Measurements from ENCODE around the gene DIS3L2.

- TF ChIP-seq, protein P1, sequence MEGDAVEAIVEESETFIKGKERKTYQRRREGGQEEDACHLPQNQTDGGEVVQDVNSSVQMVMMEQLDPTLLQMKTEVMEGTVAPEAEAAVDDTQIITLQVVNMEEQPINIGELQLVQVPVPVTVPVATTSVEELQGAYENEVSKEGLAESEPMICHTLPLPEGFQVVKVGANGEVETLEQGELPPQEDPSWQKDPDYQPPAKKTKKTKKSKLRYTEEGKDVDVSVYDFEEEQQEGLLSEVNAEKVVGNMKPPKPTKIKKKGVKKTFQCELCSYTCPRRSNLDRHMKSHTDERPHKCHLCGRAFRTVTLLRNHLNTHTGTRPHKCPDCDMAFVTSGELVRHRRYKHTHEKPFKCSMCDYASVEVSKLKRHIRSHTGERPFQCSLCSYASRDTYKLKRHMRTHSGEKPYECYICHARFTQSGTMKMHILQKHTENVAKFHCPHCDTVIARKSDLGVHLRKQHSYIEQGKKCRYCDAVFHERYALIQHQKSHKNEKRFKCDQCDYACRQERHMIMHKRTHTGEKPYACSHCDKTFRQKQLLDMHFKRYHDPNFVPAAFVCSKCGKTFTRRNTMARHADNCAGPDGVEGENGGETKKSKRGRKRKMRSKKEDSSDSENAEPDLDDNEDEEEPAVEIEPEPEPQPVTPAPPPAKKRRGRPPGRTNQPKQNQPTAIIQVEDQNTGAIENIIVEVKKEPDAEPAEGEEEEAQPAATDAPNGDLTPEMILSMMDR (conservative IDR thresholded peaks at IDR 0.05; ENCODE audit: low read depth, low read length): no peak
- no peak for TF ChIP-seq POLR2A (IDR thresholded peaks at IDR 0.05; ENCODE audit: low read depth, low read length)
- TF ChIP-seq, protein P2, sequence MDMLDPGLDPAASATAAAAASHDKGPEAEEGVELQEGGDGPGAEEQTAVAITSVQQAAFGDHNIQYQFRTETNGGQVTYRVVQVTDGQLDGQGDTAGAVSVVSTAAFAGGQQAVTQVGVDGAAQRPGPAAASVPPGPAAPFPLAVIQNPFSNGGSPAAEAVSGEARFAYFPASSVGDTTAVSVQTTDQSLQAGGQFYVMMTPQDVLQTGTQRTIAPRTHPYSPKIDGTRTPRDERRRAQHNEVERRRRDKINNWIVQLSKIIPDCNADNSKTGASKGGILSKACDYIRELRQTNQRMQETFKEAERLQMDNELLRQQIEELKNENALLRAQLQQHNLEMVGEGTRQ (IDR thresholded peaks at IDR 0.05; ENCODE audit: low read depth, low read length): no peak
These were observed 15.9 kb downstream of the DIS3L2 start for GRCh38 chr2:231977430-231977829.
